PFSK-1 (cell line): ENCODE data around the gene ADGRB3.

Source experiments
- POLR2AphosphoS5 ChIP-seq: IDR thresholded peaks from 2 replicates; pipeline ENCODE4 v1.6.1; 2012; ENCODE audit warnings: low read depth, mild to moderate bottlenecking, control low read depth, low read length, moderate library complexity
- TAF1 ChIP-seq: IDR thresholded peaks from 2 replicates; pipeline ENCODE4 v1.6.1; 2012; ENCODE audit warnings: low read length, control low read depth, borderline replicate concordance; ENCODE audit not compliant: insufficient read depth

DNA sequence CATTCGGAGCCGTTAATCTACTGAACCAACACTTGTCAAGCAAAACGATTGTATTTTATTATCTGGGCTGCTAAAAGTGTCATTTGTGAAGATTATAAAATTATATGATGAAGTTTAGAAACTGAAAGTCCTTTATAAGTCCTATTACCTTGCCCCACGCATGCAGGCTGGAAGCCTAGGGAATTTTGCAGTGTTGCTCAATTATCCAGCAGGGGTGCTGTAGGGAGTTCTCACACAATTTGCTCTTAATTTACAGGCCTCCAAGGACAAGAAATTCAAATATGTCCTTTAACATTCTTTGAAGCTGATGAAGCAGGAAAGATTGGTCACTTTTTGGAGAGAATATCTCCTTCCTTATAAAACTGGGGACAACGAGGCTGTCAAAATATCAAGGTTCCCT is 792.8 kb downstream of the ADGRB3 start:
- TF ChIP-seq POLR2AphosphoS5 = no peak
- no peak for TF ChIP-seq TAF1
